Liver (tissue), 9 donors: ENCODE data around the gene CHCHD1. TPM values are rescaled to one million over a fixed set of nuclear protein-coding genes. Genes with fewer than 3 reads are reported as not detected.

Source experiments
- DNase-seq: peaks from one replicate; pipeline ENCODE4 v3.0.0-alpha.2; 2017; ENCODE audit warnings: low spot score
- H3K27ac ChIP-seq, 2 donors: one replicate each; pipeline ENCODE4 v1.7.0; 2013; ENCODE audit warnings: inconsistent platforms in 2 of 2, low read length in 2 of 2, control low read depth in 1 of 2, low read depth in 1 of 2, mild to moderate bottlenecking in 1 of 2
- H3K27me3 ChIP-seq, 4 donors: one replicate each; pipeline versions ENCODE4 v1.6.1 to v1.7.0; 2013; ENCODE audit warnings: low read length in 3 of 4, inconsistent platforms in 1 of 4, mild to moderate bottlenecking in 1 of 4, moderate library complexity in 1 of 4; ENCODE audit not compliant: control insufficient read depth in 4 of 4, insufficient read depth in 4 of 4
- H3K36me3 ChIP-seq, 4 donors: one replicate each; pipeline versions ENCODE4 v1.6.1 to v1.7.0; 2013; ENCODE audit warnings: low read length in 3 of 4, mild to moderate bottlenecking in 3 of 4, low read depth in 1 of 4, moderate library complexity in 1 of 4; ENCODE audit not compliant: control insufficient read depth in 4 of 4, insufficient read depth in 3 of 4
- H3K4me1 ChIP-seq, 4 donors: one replicate each; pipeline versions ENCODE4 v1.6.1 to v1.7.0; 2013; ENCODE audit warnings: low read length in 3 of 4, mild to moderate bottlenecking in 3 of 4, moderate library complexity in 1 of 4; ENCODE audit not compliant: control insufficient read depth in 4 of 4, insufficient read depth in 4 of 4
- H3K4me3 ChIP-seq, 3 donors: one replicate each; pipeline versions ENCODE4 v1.6.1 to v1.7.0; 2013; ENCODE audit warnings: low read length in 3 of 3, control low read depth in 1 of 3, low read depth in 1 of 3, mild to moderate bottlenecking in 1 of 3
- H3K9ac ChIP-seq, 2 donors: one replicate each; pipeline ENCODE4 v1.7.0; 2013; ENCODE audit warnings: low read length in 2 of 2, mild to moderate bottlenecking in 2 of 2, moderate library complexity in 2 of 2, control low read depth in 1 of 2, low read depth in 1 of 2
- H3K9me3 ChIP-seq, 4 donors: one replicate each; pipeline versions ENCODE4 v1.6.1 to v1.7.0; 2013; ENCODE audit warnings: low read length in 3 of 4; ENCODE audit not compliant: control insufficient read depth in 4 of 4
- EGR1 ChIP-seq, 2 donors: IDR thresholded peaks; 2 replicates each; pipeline ENCODE4 v1.6.1; 2016 to 2018; ENCODE audit warnings: antibody characterized with exemption in 2 of 2, low read depth in 2 of 2
- FOXA1 ChIP-seq: IDR thresholded peaks from 2 replicates; pipeline ENCODE4 v1.6.1; 2016; ENCODE audit warnings: antibody characterized with exemption
- FOXA2 ChIP-seq: IDR thresholded peaks from 2 replicates; pipeline ENCODE4 v1.6.1; 2016; ENCODE audit warnings: antibody characterized with exemption
- GABPA ChIP-seq, 2 donors: IDR thresholded peaks in 1 of 2; conservative IDR thresholded peaks in 1 of 2; 2 replicates each; pipeline ENCODE4 v1.6.1; 2016; ENCODE audit warnings: antibody characterized with exemption in 2 of 2, mild to moderate bottlenecking in 1 of 2, moderate library complexity in 1 of 2
- HNF4A ChIP-seq, 2 donors: conservative IDR thresholded peaks; 2 replicates each; pipeline ENCODE4 v1.6.1; 2016; ENCODE audit warnings: antibody characterized with exemption in 2 of 2, mild to moderate bottlenecking in 2 of 2
- HNF4G ChIP-seq: IDR thresholded peaks from 2 replicates; pipeline ENCODE4 v1.6.1; 2016; ENCODE audit warnings: antibody characterized with exemption
- JUND ChIP-seq, 2 donors: IDR thresholded peaks; 2 replicates each; pipeline ENCODE4 v1.6.1; 2016; ENCODE audit warnings: antibody characterized with exemption in 2 of 2
- MAX ChIP-seq: IDR thresholded peaks from 2 replicates; pipeline ENCODE4 v1.6.1; 2016; ENCODE audit warnings: antibody characterized with exemption
- NR2F2 ChIP-seq: IDR thresholded peaks from 2 replicates; pipeline ENCODE4 v1.6.1; 2016; ENCODE audit warnings: antibody characterized with exemption
- RAD21 ChIP-seq, 2 donors: IDR thresholded peaks; 2 replicates each; pipeline ENCODE4 v1.6.1; 2016; ENCODE audit warnings: antibody characterized with exemption in 2 of 2, mild to moderate bottlenecking in 2 of 2
- REST ChIP-seq: IDR thresholded peaks from 2 replicates; pipeline ENCODE4 v1.6.1; 2016; ENCODE audit warnings: antibody characterized with exemption, mild to moderate bottlenecking
- RXRA ChIP-seq, 2 donors: IDR thresholded peaks; 2 replicates each; pipeline ENCODE4 v1.6.1; 2017 to 2018; ENCODE audit warnings: antibody characterized with exemption in 2 of 2, mild to moderate bottlenecking in 1 of 2
- SP1 ChIP-seq: IDR thresholded peaks from 2 replicates; pipeline ENCODE4 v1.6.1; 2018; ENCODE audit warnings: antibody characterized with exemption, mild to moderate bottlenecking
- TAF1 ChIP-seq: conservative IDR thresholded peaks from 2 replicates; pipeline ENCODE4 v1.6.1; 2016; ENCODE audit warnings: antibody characterized with exemption, mild to moderate bottlenecking
- YY1 ChIP-seq: IDR thresholded peaks from 2 replicates; pipeline ENCODE4 v1.6.1; 2016; ENCODE audit warnings: antibody characterized with exemption, mild to moderate bottlenecking
- WGBS: extraction: QIAGEN DNeasy Blood & Tissue Kit; methylation state at CpG from one replicate; pipeline ENCODE4 v1.1.7; 2013; 5-methylcytosine and 5-hydroxymethylcytosine counted together
- polyA plus RNA-seq, 2 donors: library from polyadenylated mRNA; stranded (reverse) in 1 of 2; unstranded in 1 of 2; fragments of 200-250 nt in 1 of 2; fragments of >200 nt in 1 of 2; fragmentation: Nextera tagmentation in 1 of 2; extraction: Ambion mirVana in 1 of 2; gene quantifications; one replicate each; pipeline versions ENCODE4 v1.2.1 to v1.2.3, GENCODE V29; 2013 to 2015
- total RNA-seq, 2 donors: library from RNA; depleted of rRNA; stranded (reverse); fragments of >200 nt; gene quantifications; one replicate each; pipeline ENCODE4 v1.2.3, GENCODE V29; 2014
- TF ChIP-seq, protein P1 (sequence below): IDR thresholded peaks from 2 replicates; pipeline ENCODE4 v1.6.1; 2016; ENCODE audit warnings: antibody characterized with exemption
- TF ChIP-seq, protein P2 (sequence below): fragments of 150-350 bp; IDR thresholded peaks from 2 replicates; pipeline ENCODE4 v1.5.1; 2017; ENCODE audit warnings: improper control_type of control experiment, low read depth, low read length; ENCODE audit not compliant: missing input control
- TF ChIP-seq, protein P3 (sequence below): IDR thresholded peaks from 2 replicates; pipeline ENCODE4 v1.6.1; 2016; ENCODE audit warnings: antibody characterized with exemption
- donor health status: healthy.
- donor health status: healthy.
- donor health status: healthy.
- donor health status: healthy.
- donor health status: healthy.

CHCHD1 gene
- total and polyA plus RNA-seq, 4 donors: 7.6 to 47.4 (median 23.1) TPM

DNA sequence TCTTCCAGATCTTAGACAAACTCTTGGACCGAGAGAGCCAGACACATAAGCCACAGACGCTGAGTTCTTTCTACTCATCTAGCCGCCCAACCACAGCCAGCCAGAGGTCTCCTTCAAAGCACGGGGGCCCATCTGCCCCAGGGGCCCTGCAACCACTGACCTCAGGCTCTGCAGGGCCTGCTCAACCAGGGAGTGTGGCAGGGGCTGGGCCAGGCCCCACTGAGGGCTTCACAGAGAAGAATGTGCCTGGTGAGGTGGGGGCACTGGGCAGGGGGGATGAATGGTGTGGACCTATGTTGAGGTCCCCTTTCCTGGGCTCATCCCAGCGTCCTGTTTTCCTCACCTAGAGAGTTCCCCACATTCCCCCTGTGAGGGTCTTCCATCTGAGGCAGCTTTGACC is 14.9 kb downstream of the CHCHD1 start:
- TF ChIP-seq RXRA (IDR thresholded peaks at IDR 0.05) (no peak), SP1 (no peak), HNF4G (no peak), EGR1 (IDR thresholded peaks at IDR 0.05; ENCODE audit: low read depth in 2 of 2) (no peak), REST (no peak), GABPA (IDR thresholded peaks at IDR 0.05 in 1 of 2, conservative IDR thresholded peaks at IDR 0.05 in 1 of 2) (no peak), TAF1 (no peak), FOXA2 (no peak), NR2F2 (no peak), FOXA1 (no peak), RAD21 (IDR thresholded peaks at IDR 0.05) (no peak), JUND (IDR thresholded peaks at IDR 0.05) (no peak), HNF4A (conservative IDR thresholded peaks at IDR 0.05) (no peak), YY1 (no peak), MAX (no peak)
- TF ChIP-seq, protein P1, sequence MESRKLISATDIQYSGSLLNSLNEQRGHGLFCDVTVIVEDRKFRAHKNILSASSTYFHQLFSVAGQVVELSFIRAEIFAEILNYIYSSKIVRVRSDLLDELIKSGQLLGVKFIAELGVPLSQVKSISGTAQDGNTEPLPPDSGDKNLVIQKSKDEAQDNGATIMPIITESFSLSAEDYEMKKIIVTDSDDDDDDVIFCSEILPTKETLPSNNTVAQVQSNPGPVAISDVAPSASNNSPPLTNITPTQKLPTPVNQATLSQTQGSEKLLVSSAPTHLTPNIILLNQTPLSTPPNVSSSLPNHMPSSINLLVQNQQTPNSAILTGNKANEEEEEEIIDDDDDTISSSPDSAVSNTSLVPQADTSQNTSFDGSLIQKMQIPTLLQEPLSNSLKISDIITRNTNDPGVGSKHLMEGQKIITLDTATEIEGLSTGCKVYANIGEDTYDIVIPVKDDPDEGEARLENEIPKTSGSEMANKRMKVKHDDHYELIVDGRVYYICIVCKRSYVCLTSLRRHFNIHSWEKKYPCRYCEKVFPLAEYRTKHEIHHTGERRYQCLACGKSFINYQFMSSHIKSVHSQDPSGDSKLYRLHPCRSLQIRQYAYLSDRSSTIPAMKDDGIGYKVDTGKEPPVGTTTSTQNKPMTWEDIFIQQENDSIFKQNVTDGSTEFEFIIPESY: no peak
- TF ChIP-seq, protein P2, sequence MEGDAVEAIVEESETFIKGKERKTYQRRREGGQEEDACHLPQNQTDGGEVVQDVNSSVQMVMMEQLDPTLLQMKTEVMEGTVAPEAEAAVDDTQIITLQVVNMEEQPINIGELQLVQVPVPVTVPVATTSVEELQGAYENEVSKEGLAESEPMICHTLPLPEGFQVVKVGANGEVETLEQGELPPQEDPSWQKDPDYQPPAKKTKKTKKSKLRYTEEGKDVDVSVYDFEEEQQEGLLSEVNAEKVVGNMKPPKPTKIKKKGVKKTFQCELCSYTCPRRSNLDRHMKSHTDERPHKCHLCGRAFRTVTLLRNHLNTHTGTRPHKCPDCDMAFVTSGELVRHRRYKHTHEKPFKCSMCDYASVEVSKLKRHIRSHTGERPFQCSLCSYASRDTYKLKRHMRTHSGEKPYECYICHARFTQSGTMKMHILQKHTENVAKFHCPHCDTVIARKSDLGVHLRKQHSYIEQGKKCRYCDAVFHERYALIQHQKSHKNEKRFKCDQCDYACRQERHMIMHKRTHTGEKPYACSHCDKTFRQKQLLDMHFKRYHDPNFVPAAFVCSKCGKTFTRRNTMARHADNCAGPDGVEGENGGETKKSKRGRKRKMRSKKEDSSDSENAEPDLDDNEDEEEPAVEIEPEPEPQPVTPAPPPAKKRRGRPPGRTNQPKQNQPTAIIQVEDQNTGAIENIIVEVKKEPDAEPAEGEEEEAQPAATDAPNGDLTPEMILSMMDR: no peak
- TF ChIP-seq, protein P3, sequence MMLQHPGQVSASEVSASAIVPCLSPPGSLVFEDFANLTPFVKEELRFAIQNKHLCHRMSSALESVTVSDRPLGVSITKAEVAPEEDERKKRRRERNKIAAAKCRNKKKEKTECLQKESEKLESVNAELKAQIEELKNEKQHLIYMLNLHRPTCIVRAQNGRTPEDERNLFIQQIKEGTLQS: no peak
- no peak overlapping the region for H3K9ac ChIP-seq
- DNase-seq: no peak

More for the DNA sequence above, 14.9 kb downstream of the CHCHD1 start:
- H3K4me3 ChIP-seq: no peak overlapping the region
- no peaks in the 10 kb centered on the region for H3K4me1 ChIP-seq
- 91% methylated on average over 5 of the region's 5 CpGs for WGBS
- H3K36me3 ChIP-seq: peaks cover 22 to 95% (median 75%) of the 10 kb centered on the region in 4 donors
- no peaks in the 10 kb centered on the region for H3K9me3 ChIP-seq
- no peak overlapping the region for H3K27ac ChIP-seq
- H3K27me3 ChIP-seq: no peaks in the 10 kb centered on the region
